SKM-1 (cell line): Measurements from ENCODE around the gene ARFGAP1.

Source experiments
- DNase-seq: peaks from one replicate; lab custom pipeline; 2025; ENCODE audit not compliant: unreplicated experiment; lab: John Stamatoyannopoulos, UW

Gene ARFGAP1

GRCh38 chr20:63272105-63273058 lies at the start of gene ARFGAP1:
Gene ARFGAP1 (plus strand): TSS chr20:63272813. CDS start chr20:63275581, 2,768 bp downstream.
- peak; percentile 52 for DNase-seq

- DNase-seq, result no peak
Measured at GRCh38 chr20:63223121-63223825, 49.3 kb upstream of the ARFGAP1 start.

GRCh38 chr20:63223826-63224207 lies 48.8 kb upstream of the ARFGAP1 start:
- DNase-seq, result no peak

GRCh38 chr20:63224412-63225081 lies 48.1 kb upstream of the ARFGAP1 start:
- no peak for DNase-seq

GRCh38 chr20:63225082-63225454 lies 47.5 kb upstream of the ARFGAP1 start:
- DNase-seq, result no peak

GRCh38 chr20:63226042-63226943 lies 46.3 kb upstream of the ARFGAP1 start:
- no peak for DNase-seq

GRCh38 chr20:63227260-63227659 lies 45.4 kb upstream of the ARFGAP1 start:
- DNase-seq, result no peak

- DNase-seq, result no peak
Measured at GRCh38 chr20:63228806-63229205, 43.8 kb upstream of the ARFGAP1 start.

- DNase-seq, result no peak
Measured at GRCh38 chr20:63230800-63231268, 41.8 kb upstream of the ARFGAP1 start.

GRCh38 chr20:63232235-63233060 lies 40.2 kb upstream of the ARFGAP1 start:
- DNase-seq, result no peak

GRCh38 chr20:63233061-63233344 lies 39.6 kb upstream of the ARFGAP1 start:
- DNase-seq, result no peak

GRCh38 chr20:63233924-63234323 lies 38.7 kb upstream of the ARFGAP1 start:
- no peak for DNase-seq

- DNase-seq, result no peak
Measured at GRCh38 chr20:63234693-63235398, 37.8 kb upstream of the ARFGAP1 start.

GRCh38 chr20:63235399-63235983 lies 37.1 kb upstream of the ARFGAP1 start, which contains the start of gene BIRC7:
Gene BIRC7 (plus strand): TSS chr20:63235905. CDS start chr20:63236097, 192 bp downstream.
- DNase-seq, result peak; percentile 57

- DNase-seq, result no peak
Measured at GRCh38 chr20:63236116-63236837, 36.3 kb upstream of the ARFGAP1 start.

GRCh38 chr20:63238031-63238430 lies 34.6 kb upstream of the ARFGAP1 start:
- DNase-seq, result no peak

GRCh38 chr20:63238514-63239125 lies 34.0 kb upstream of the ARFGAP1 start:
- no peak for DNase-seq

- DNase-seq, result no peak
Measured at GRCh38 chr20:63239431-63239830, 33.2 kb upstream of the ARFGAP1 start.
